GOT3 (cell line): Measurements from ENCODE around the gene SELENOV.
A peak's percentile ranks its signal among the peaks of the same experiment; 100 is the strongest.
"Not testable (repeated sequence)": the region's sequence is repeated elsewhere in the genome, so short reads cannot be mapped to it uniquely, and the experiment has no call there.

Source experiments
- DNase-seq: peaks from one replicate; lab custom pipeline; 2025; ENCODE audit warnings: mixed read lengths; lab: John Stamatoyannopoulos, UW

The SELENOV gene

DNA sequence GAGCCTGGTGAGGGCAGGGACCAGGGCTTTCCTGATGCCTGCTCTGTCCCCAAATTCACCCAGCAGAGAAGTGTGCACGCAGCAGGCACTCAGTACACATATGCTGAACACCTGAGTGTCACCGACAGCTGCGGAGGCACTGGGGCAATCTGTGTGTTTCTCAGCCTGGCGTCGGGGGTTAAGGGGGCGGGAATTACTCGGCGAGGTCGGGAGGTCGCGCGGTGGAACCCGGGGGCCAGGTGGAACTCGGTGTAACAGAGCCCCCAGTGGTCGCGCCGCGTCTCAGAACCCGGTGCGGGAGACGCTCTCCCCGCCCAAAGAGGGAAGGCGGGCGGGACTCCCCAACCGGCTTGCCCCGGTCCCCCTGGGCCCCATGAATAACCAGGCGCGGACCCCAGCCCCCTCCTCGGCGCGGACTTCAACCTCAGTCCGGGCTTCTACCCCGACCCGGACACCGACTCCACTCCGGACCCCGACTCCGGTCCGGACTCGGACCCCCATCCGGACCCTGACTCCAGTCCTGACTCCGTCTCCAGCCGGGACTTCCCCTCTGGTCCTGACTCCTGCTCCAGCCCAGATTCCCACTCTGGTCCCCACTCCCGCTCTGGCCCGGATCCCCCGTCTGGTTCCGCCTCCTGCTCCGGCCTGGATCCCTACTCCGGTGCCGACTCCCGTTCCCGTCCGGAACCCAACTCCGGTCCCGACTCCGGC, at the start of gene SELENOV:
SELENOV (plus strand) TSS at position 300 of the 711 bp plus-strand sequence; CDS start at position 374, 74 bp downstream.
- DNase-seq = no peak

GRCh38 chr19:39465956-39466747, 48.8 kb upstream of the SELENOV start:
- DNase-seq = no peak

- DNase-seq = no peak
Measured at GRCh38 chr19:39467941-39468340, 47.0 kb upstream of the SELENOV start.

- no peak for DNase-seq
Measured at GRCh38 chr19:39469036-39469435, 45.9 kb upstream of the SELENOV start.

DNA sequence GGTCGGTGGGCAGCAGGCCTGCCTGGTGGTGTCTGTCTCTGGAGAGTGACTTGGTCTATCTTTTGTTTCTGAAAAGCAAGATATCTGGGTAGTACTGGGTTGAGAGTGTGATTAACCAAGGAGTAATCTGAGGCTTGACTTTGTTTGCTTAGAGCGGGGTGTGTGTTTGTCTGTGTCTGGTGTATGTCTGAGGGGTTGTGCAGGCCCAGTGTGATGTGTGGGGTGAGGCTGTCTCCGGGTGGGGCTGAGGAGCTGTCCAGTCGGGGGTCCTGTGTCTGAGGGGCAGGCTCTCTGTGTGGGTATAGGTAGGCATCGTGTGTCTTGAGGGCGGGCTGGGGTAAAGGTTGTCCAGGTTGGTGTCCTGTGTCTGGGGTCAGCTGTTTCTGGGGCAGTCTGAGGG, 45.4 kb upstream of the SELENOV start:
- no peak for DNase-seq

GRCh38 chr19:39470724-39471339, 44.1 kb upstream of the SELENOV start:
- no peak for DNase-seq

DNA sequence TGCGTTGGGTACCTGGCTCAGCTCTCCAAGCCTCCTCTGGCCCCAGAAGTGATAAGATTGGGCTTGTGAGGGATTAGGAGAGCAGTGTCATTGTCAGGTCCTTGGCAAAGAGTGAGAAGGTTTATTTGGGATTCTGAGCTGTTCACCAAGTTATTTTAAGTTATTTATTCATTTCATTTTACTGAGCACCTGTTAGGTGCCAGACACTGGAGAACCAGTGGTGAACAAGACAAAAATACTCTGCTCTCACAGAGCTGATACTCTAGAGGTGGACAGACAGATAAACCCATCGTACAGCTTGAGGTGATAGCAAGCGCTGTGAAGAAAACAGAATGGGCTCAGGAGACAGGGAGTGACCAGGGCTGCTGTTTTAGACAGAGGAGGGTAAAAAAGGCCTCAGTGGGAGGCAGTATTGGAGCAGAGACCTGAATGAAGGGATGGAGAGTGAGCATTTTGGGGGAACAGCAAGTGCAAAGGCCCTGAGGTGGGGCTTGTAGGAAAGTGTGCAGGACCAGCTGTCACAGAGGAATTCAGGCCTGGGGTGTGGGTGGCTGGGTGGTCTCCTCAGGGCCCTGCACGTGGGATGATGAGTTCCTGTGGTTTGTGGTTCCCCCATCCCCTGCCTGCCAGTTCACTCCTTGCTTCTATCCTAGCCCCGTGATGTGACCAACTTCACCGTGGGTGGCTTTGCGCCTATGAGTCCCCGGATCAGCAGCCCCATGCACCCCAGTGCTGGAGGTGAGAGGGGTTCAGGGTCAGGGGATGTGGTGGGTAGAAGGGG, 43.0 kb upstream of the SELENOV start:
- no peak for DNase-seq

DNA sequence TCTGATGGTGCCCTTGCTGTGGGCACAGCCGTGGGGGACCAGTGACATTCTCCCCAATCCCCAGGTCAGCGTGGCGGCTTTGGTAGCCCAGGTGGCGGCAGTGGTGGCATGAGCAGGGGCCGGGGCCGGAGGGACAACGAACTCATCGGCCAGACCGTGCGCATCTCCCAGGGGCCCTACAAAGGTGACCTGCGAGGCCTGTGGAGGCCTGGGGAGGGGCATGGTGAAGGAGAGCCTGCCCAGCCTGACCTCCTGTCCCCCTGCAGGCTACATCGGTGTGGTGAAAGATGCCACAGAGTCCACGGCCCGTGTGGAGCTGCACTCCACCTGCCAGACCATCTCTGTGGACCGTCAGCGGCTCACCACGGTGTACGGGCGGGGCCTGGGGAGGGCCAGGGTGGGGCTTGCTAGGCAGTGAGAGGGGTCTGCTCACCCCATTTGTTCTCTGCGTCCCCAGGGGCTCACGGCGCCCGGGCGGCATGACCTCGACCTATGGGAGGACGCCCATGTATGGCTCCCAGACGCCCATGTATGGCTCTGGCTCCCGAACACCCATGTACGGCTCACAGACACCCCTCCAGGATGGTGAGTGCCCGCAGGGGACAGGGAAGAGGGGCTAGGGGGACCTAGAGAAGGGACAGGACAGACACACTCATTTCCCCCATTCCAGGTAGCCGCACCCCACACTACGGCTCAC, 42.0 kb upstream of the SELENOV start:
- no peak for DNase-seq

GRCh38 chr19:39473443-39473960, 41.4 kb upstream of the SELENOV start:
- DNase-seq = no peak

DNA sequence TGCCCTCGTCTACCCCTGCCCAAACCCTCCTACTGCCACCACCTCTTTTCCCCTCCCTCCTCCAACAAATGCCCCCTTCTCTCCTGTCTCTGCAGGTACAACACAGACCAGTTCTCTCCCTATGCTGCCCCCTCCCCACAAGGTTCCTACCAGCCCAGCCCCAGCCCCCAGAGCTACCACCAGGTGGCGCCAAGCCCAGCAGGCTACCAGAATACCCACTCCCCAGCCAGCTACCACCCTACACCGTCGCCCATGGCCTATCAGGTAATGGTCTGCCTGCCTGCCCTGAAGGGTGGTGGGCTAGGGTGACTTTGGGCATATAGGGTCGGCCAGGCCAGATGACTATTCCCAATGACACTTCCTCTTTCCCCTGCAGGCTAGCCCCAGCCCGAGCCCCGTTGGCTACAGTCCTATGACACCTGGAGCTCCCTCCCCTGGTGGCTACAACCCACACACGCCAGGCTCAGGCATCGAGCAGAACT, 40.8 kb upstream of the SELENOV start:
- no peak for DNase-seq

DNA sequence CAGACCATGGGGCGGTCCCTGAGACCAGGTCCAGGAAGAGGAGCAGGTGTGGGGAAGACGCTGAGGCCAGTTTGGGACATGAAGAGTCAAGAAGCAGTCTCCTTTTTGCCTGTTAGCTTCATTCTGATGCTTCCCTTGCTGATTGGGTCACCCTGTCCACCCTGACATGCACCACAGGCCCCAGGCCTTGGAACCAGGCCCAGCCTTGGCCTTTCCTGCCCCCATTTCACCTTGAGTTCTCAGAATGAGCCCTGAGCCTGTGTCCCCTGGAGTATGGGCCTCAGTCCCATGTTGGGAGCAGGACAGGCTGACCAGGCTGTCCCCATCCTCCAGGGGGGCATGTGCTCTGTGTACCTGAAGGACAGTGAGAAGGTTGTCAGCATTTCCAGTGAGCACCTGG, 39.2 kb upstream of the SELENOV start:
- DNase-seq = no peak

DNA sequence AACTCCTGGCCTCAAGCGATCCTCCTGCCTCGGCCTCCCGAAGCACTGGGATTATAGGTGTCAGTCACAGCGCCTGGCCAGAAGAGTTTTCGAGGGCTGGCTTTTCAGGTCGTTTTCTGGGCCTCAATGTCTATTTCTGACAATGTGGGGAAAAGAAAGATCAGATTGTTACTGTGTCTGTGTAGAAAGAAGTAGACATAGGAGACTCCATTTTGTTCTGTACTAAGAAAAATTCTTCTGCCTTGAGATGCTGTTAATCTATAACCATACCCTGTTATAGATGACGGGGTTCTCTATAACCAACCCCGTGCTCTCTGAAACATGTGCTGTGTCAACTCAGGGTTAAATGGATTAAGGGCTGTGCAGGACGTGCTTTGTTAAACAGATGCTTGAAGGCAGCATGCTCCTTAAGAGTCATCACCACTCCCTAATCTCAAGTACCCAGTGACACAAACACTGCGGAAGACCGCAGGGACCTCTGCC, 35.6 kb upstream of the SELENOV start:
- not testable (repeated sequence) for DNase-seq

DNA sequence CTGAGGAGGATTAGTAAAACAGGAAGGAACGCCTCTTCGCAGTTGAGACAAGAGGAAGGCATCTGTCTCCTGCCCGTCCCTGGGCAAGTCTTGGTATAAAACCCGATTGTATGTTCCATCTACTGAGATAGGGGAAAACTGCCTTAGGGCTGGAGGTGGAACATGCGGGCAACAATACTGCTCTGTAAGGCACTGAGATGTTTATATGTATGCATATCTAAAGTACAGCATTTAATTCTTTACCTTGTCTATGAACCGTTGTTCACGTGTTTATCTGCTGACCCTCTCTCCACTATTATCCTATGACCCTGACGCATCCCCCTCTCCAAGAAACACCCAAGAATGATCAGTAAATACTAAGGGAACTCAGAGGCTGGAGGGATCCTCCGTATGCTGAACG, 35.0 kb upstream of the SELENOV start:
- DNase-seq = no peak

- peak; percentile 89 for DNase-seq
Measured at GRCh38 chr19:39480337-39481228, 34.4 kb upstream of the SELENOV start, which contains the start of gene TIMM50. Gene TIMM50 (plus strand): TSS chr19:39480838. CDS start chr19:39480854, 16 bp downstream.

GRCh38 chr19:39481229-39481545, 33.8 kb upstream of the SELENOV start:
- DNase-seq = no peak

- no peak for DNase-seq
Measured at GRCh38 chr19:39481676-39482075, 33.3 kb upstream of the SELENOV start.

GRCh38 chr19:39483141-39483540, 31.8 kb upstream of the SELENOV start:
- DNase-seq = no peak

- DNase-seq = no peak
Measured at GRCh38 chr19:39489756-39490155, 25.2 kb upstream of the SELENOV start.

DNA sequence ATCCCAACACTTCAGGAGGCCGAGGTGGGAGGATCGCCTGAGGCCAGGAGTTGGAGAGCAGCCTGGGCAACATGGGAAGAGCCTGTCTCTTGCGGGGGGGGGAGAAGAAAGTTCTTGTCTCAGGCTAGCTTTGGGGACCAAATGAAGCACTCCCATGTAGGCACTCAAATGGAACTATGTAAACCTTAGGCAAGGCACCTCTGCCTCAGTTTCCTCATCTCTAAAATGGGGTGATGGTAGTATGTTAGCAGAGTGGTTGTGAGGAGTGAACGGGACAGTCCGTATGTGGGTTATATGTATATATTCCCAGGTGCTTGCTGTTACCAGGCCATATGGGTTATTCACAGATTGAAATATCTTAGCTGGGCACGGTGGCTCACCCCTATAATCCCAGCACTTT, 22.7 kb upstream of the SELENOV start:
- DNase-seq = no peak

DNA sequence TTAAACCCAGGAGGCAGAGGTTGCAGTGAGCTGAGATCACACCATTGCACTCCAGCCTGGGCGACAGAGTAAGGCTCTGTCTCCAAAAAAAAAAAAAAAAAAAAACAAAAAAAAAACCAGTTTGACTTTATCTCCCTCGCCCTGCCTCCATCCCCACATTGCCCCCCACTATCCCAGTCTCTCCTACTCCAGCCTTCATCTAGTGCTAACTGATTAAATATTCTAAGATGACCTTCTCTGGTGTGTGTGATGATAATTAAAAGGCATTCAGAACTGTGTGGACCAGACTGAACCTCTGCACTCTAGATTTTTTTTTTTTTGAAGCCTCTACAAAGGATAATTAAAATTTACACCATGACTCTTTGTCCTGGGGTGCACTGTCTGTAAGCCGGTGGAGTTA, 22.2 kb upstream of the SELENOV start:
- DNase-seq = no peak
